GM20000 (cell line): Measurements from ENCODE around the gene FAM204A.

Experiments
- DNase-seq: peaks from one replicate; pipeline ENCODE4 v3.0.0; 2012; ENCODE audit warnings: low spot score
- CTCF ChIP-seq: IDR thresholded peaks from 2 replicates; pipeline ENCODE4 v1.5.1; 2012; ENCODE audit warnings: mild to moderate bottlenecking, control low read depth; ENCODE audit errors: extremely low read depth, missing control alignments

Gene FAM204A

GRCh38 chr10:118305730-118306129 is 36.4 kb downstream of the FAM204A start:
- no peak for DNase-seq
- TF ChIP-seq CTCF = no peak

DNA sequence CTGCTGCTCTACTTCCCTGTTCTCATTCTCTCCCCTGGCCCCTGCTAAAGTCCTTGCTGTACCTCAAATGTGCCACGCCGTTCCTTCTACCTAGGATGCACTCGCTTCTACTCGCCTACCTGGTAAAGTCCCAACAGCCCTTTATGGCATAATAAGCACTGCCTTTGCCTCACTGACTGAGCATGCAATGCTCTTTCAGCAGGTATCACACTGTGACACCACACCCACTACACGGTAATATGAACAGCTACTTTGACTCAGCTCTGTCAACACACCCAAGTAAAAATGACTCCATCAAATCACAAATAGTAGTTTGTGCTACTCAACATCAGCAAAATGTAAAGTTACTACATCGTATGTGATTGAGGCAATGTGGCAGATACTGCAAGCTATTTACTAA is 37.6 kb downstream of the FAM204A start:
- no peak for DNase-seq
- no peak for TF ChIP-seq CTCF

- no peak for DNase-seq
- no peak for TF ChIP-seq CTCF
Observed at GRCh38 chr10:118301211-118301610, 40.9 kb downstream of the FAM204A start.

DNA sequence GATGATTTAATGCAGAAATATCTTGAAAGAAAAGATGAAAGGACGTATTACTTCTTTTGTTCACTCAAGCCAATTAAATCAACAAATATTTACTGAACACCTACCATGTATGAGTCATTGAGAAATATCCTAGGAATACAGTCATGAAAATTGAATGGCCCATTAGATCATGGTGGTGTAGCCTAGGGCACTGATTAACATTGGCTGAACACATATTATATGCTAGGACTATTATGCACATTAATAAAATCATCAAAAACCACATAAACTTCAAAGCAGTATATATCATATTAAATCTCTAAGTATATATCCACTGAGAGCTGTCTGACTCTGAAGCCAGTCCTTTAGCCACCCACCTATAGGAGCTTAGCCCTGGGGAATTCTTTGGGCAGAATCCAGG is 41.8 kb downstream of the FAM204A start:
- no peak for DNase-seq
- TF ChIP-seq CTCF = no peak

- no peak for TF ChIP-seq CTCF
- no peak for DNase-seq
Observed at GRCh38 chr10:118298787-118299186, 43.3 kb downstream of the FAM204A start.

GRCh38 chr10:118291122-118291521 is 51.0 kb downstream of the FAM204A start:
- no peak for TF ChIP-seq CTCF
- DNase-seq = no peak

GRCh38 chr10:118290471-118290995 is 51.6 kb downstream of the FAM204A start:
- no peak for TF ChIP-seq CTCF
- no peak for DNase-seq
